GM12872 (cell line): ENCODE results near the gene ADRM1.

Source experiments
- TF ChIP-seq, protein P1 (sequence below): IDR thresholded peaks from 3 replicates; pipeline ENCODE4 v1.5.1; 2011; ENCODE audit warnings: low read depth, mild to moderate bottlenecking, low read length, moderate library complexity; ENCODE audit not compliant: insufficient read depth

Gene ADRM1

DNA sequence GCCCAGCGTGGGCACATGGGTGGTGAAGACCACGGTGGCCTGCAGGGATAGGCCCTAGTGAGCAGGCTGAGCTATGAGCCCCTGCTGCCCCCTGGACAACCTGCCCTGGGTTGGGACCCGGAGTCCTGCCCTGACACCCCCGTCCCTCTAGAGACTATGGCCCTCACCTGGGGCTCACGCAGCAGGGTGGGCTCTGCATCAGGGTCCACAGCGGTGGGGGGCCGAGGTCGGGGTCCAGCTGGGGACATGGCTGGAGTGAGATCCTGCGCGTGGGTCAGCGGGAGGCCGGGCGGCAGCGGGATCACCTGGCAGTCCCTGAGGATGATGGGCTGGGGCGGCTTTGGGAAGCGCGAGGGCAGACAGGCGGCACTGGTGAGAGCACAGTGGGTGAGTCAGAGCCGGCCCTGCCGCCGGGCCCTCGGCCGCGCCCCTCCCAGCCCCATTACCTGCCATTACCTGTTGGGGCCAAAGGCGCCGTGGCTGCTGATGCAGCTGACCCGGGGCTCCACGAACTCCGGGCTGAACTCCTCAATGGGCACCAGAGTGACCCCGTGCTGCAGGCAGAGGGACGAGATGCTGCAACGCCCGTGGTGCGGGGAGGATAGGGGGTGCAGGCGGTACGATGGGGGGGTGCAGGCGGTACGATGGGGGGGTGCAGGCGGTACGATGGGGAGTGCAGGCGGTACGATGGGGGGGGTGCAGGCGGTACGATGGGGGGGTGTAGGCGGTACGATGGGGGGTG lies 27.9 kb downstream of the ADRM1 start:
- TF ChIP-seq, protein P1, sequence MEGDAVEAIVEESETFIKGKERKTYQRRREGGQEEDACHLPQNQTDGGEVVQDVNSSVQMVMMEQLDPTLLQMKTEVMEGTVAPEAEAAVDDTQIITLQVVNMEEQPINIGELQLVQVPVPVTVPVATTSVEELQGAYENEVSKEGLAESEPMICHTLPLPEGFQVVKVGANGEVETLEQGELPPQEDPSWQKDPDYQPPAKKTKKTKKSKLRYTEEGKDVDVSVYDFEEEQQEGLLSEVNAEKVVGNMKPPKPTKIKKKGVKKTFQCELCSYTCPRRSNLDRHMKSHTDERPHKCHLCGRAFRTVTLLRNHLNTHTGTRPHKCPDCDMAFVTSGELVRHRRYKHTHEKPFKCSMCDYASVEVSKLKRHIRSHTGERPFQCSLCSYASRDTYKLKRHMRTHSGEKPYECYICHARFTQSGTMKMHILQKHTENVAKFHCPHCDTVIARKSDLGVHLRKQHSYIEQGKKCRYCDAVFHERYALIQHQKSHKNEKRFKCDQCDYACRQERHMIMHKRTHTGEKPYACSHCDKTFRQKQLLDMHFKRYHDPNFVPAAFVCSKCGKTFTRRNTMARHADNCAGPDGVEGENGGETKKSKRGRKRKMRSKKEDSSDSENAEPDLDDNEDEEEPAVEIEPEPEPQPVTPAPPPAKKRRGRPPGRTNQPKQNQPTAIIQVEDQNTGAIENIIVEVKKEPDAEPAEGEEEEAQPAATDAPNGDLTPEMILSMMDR = no peak

DNA sequence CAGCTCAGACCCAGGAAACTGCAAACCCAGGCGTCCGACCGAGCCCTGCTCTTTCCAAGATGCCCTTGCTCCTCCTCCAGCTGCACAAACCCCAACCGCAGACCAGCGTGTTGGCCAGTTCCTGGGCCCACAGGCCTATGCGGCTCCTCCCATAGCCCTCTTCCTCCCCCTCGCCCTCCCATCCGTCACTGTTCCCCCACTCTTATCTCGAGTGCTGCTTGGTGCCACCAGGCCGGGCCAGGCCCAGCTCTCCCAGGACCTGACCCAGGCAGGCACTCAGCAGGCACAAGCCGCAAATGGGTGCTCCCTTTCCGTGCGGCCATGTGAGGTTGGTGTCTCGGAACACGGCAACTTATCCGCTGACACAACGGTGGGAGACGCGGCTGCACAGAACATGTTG lies 28.6 kb downstream of the ADRM1 start:
- TF ChIP-seq, protein P1 = no peak

DNA sequence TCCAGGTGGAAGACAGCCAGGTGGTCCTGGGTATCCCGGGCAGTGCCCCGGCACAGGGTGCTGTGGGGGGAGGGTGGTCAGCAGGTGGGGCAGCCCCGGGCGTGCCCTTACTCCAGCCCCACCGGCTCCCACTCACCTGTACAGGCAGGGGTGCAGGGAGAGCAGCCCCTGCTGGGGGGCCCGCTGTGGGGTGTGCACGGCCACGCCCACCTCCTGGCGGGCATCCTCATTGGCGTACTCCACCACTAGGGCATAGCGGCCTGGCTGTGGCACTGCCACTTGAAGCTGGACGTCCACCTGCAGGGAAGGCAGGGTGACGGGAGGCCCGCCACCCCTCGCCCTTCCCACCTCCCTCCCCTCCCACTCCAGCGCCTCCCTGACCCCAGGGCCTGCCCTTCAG lies 29.6 kb downstream of the ADRM1 start:
- TF ChIP-seq, protein P1 = no peak

DNA sequence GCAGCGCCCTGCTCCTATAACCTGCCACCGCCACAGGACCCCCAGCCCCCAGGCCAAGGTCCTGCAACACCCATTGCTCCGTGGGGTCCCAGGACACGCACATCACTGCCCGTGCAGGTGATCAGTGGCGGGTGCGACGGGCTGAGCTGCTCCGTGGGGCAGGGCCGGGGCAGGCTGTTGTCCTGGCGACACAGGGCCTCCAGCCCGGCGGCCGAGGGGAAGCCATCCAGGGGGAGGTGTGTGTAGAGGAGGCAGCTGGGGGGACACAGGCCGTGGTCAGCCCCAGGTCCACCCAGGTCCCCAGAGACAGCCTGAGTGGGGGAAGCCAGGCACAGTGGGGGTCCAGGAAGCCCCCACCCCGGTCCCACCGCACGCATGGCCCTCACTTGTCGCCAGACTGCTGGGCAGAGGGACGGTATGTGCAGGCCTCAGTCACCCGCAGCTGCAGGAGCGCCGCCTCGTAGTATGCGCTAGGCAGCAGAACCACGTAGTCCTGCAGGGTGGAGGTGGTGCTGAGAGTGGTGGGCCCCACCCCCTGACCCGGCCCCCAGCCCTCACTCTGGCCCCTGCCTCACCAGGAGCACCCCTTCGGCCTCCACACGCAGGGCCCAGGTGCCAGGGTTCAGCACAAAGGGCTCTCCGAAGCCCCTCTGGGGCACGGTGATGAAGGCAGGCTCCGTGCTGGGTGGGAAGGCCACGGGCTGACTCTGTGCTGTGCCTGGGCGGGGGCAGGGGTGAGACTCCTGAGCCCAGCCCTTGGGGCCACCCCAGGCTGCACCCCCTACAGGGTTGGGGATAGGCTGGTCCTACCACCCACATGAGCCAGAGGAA lies 30.4 kb downstream of the ADRM1 start:
- TF ChIP-seq, protein P1 = no peak

DNA sequence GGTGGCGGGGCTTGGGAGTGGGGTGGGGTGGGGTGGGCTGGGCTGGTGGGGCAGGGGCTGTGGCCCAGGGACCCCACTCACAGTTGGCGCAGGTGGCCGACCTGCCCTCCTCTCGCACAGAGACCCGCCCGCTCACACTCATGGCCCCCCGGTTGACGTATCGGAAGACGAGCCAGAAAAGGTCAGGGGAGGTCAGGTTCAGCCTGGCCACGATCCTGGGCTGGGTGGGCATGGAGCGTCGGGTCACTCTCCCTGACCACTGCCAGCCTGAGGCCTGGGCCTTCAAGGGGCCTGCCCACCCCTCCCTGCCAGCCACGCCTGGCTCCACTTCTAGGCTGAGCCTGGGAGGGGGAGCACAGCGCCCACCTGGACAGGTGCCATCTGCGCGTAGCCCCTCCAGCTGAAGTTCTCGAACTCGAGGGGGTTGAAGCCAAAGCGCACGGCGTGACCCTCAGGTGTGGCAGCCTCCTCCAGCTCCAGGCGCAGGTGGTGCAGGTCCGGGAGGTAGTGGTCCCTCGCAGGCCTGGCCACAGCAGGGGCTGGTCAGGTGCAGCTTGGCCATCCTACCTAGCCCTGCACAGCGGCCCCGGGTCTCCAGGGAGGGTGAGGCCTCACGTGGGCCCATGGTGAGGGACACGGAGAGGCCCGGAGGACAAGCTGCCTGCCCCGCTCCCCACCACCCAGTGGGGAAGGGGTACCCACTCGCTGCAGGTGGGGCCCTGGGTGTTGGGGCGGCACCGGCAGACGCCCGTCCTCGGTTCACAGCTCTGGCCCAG lies 31.2 kb downstream of the ADRM1 start:
- TF ChIP-seq, protein P1 = no peak

DNA sequence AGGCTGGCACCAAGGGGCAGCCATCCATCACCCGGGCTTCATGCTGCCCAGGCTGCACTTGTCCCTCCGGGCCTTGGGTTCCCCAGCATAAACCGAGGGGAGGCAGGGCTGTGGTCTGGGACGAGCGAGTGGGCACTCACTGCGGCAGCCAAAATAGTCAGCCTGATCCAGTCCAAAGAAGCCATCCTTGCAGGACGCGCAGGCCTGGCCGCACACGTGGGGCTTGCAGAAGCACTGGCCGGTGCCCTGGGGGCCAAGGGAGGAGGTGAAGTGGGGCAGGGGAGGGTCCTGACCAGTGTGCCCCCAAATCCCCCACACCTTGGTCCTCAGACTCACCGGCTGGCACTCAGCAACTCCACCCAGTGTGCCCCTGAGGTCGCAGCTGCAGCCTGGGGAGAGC lies 32.1 kb downstream of the ADRM1 start:
- TF ChIP-seq, protein P1 = no peak

DNA sequence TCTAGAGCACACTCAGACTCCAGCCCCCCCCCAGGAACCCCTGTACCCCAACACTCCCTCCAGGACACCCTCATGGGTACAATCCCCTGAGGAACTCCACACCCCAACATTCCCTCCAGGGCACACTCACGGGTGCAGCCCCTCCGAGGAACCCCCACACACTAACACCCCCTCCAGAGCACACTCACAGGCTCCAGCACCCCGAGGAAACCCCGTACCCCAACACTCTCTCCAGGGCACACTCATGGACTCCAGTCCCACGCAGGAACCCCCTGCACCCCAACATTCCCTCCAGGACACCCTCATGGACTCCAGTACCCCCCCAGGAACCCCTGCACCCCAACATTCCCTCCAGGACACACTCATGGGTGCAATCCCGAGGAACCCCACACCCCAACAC lies 32.7 kb downstream of the ADRM1 start:
- TF ChIP-seq, protein P1 = no peak
